Astrocyte (in vitro differentiated cells and primary cell): ENCODE data around the gene THRB.

Experiments
- CTCF ChIP-seq: IDR thresholded peaks from 2 replicates; pipeline ENCODE4 v1.5.1; 2011; ENCODE audit warnings: low read depth, mild to moderate bottlenecking, inconsistent platforms, low read length, moderate library complexity; ENCODE audit not compliant: insufficient read depth
- EZH2 ChIP-seq: IDR thresholded peaks from 2 replicates; pipeline ENCODE4 v1.6.1; 2012; ENCODE audit warnings: mild to moderate bottlenecking, low read length, inconsistent platforms; ENCODE audit not compliant: insufficient read depth

DNA sequence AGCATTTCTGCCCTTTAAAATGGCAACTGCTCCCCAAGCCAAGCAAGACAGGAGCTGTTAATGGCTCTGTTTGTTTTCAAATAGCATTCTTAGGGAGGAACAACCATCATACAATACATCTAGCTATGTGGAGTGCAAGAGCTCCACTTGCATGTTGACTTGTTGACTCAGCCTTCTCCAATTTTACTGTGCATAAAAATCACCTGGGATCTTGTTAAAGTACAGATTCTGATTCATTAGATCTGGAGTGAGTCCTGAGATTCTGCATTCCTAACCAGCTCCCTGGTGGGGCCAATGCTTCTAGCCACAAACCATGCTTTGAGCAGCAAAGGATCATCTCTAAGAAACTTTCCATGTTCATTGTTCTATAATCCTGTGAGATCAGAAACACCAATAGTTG, 171.4 kb downstream of the THRB start:
- TF ChIP-seq CTCF, result no peak
- no peak for TF ChIP-seq EZH2
